HEK293 (cell line): ENCODE results near the gene NLGN1.

Source experiments
- EGR2 ChIP-seq: fragments of 450-650 bp; formaldehyde crosslinking; IDR thresholded peaks from 2 replicates; pipeline ENCODE4 v1.5.1; 2016; ENCODE audit warnings: low read depth, missing biosample characterization, missing genetic modification characterization
- KLF10 ChIP-seq: fragments of 450-650 bp; IDR thresholded peaks from 2 replicates; pipeline ENCODE4 v1.5.1; 2018; ENCODE audit warnings: missing biosample characterization, mild to moderate bottlenecking, missing genetic modification characterization
- MYNN ChIP-seq: fragments of 450-650 bp; formaldehyde crosslinking; IDR thresholded peaks from 2 replicates; pipeline ENCODE4 v1.5.1; 2016; ENCODE audit warnings: missing biosample characterization, missing genetic modification characterization, borderline replicate concordance
- SCRT1 ChIP-seq: fragments of 450-650 bp; formaldehyde crosslinking; IDR thresholded peaks from 2 replicates; pipeline ENCODE4 v1.5.1; 2016; ENCODE audit warnings: missing biosample characterization, missing genetic modification characterization, borderline replicate concordance
- SETDB1 ChIP-seq: IDR thresholded peaks from one replicate; pipeline ENCODE4 v1.6.1; 2017; ENCODE audit warnings: mild to moderate bottlenecking, low read length, moderate library complexity, mixed read lengths; ENCODE audit not compliant: insufficient read length
- SP7 ChIP-seq: fragments of 450-650 bp; formaldehyde crosslinking; IDR thresholded peaks from 2 replicates; pipeline ENCODE4 v1.5.1; 2016; ENCODE audit warnings: missing biosample characterization, missing genetic modification characterization
- YY1 ChIP-seq: fragments of 450-650 bp; formaldehyde crosslinking; IDR thresholded peaks from 2 replicates; pipeline ENCODE4 v1.5.1; 2018; ENCODE audit warnings: missing biosample characterization, missing genetic modification characterization
- ZFHX2 ChIP-seq: fragments of 450-650 bp; formaldehyde crosslinking; conservative IDR thresholded peaks from 2 replicates; pipeline ENCODE4 v1.5.1; 2016; ENCODE audit warnings: missing biosample characterization, missing genetic modification characterization
- ZFP3 ChIP-seq: fragments of 450-650 bp; formaldehyde crosslinking; IDR thresholded peaks from 2 replicates; pipeline ENCODE4 v1.5.1; 2016; ENCODE audit warnings: low read depth, missing biosample characterization, missing genetic modification characterization
- ZNF146 ChIP-seq: fragments of 450-650 bp; formaldehyde crosslinking; IDR thresholded peaks from 2 replicates; pipeline ENCODE4 v1.5.1; 2016; ENCODE audit warnings: missing biosample characterization, missing genetic modification characterization
- ZNF169 ChIP-seq: fragments of 450-650 bp; formaldehyde crosslinking; IDR thresholded peaks from 2 replicates; pipeline ENCODE4 v1.5.1; 2016; ENCODE audit warnings: missing biosample characterization, missing genetic modification characterization
- ZNF2 ChIP-seq: fragments of 450-650 bp; formaldehyde crosslinking; IDR thresholded peaks from 2 replicates; pipeline ENCODE4 v1.5.1; 2016; ENCODE audit warnings: missing biosample characterization, missing genetic modification characterization
- ZNF37A ChIP-seq: fragments of 450-650 bp; IDR thresholded peaks from 2 replicates; pipeline ENCODE4 v1.5.1; 2018; ENCODE audit warnings: missing biosample characterization, missing genetic modification characterization
- ZNF404 ChIP-seq: fragments of 450-650 bp; formaldehyde crosslinking; IDR thresholded peaks from 2 replicates; pipeline ENCODE4 v1.5.1; 2017; ENCODE audit warnings: missing biosample characterization, missing genetic modification characterization
- ZNF48 ChIP-seq: fragments of 450-650 bp; formaldehyde crosslinking; IDR thresholded peaks from 2 replicates; pipeline ENCODE4 v1.5.1; 2016; ENCODE audit warnings: missing biosample characterization, missing genetic modification characterization
- ZNF530 ChIP-seq: fragments of 450-650 bp; formaldehyde crosslinking; IDR thresholded peaks from 2 replicates; pipeline ENCODE4 v1.5.1; 2016; ENCODE audit warnings: low read depth, missing biosample characterization, missing genetic modification characterization
- ZNF654 ChIP-seq: fragments of 450-650 bp; formaldehyde crosslinking; IDR thresholded peaks from 2 replicates; pipeline ENCODE4 v1.5.1; 2016; ENCODE audit warnings: low read depth, missing biosample characterization, missing genetic modification characterization
- ZNF785 ChIP-seq: fragments of 450-650 bp; formaldehyde crosslinking; IDR thresholded peaks from 2 replicates; pipeline ENCODE4 v1.5.1; 2016; ENCODE audit warnings: missing biosample characterization, missing genetic modification characterization
- ZNF837 ChIP-seq: fragments of 450-650 bp; formaldehyde crosslinking; IDR thresholded peaks from 2 replicates; pipeline ENCODE4 v1.5.1; 2016; ENCODE audit warnings: missing biosample characterization, missing genetic modification characterization
- TF ChIP-seq, protein P1 (sequence below): fragments of 450-650 bp; formaldehyde crosslinking; IDR thresholded peaks from 2 replicates; pipeline ENCODE4 v1.5.1; 2016; ENCODE audit warnings: missing biosample characterization, missing genetic modification characterization
- TF ChIP-seq, protein P2 (sequence below): fragments of 450-650 bp; IDR thresholded peaks from 2 replicates; pipeline ENCODE4 v1.5.1; 2018; ENCODE audit warnings: missing biosample characterization, missing genetic modification characterization
- TF ChIP-seq, protein P3 (sequence below): fragments of 450-650 bp; formaldehyde crosslinking; IDR thresholded peaks from 2 replicates; pipeline ENCODE4 v1.5.1; 2016; ENCODE audit warnings: missing biosample characterization, missing genetic modification characterization
- TF ChIP-seq, protein P4 (sequence below): fragments of 450-650 bp; formaldehyde crosslinking; IDR thresholded peaks from 2 replicates; pipeline ENCODE4 v1.5.1; 2016; ENCODE audit warnings: missing biosample characterization, missing genetic modification characterization, low read depth
- TF ChIP-seq, protein P5 (sequence below): fragments of 450-650 bp; formaldehyde crosslinking; IDR thresholded peaks from 2 replicates; pipeline ENCODE4 v1.5.1; 2017; ENCODE audit warnings: missing biosample characterization, mild to moderate bottlenecking, missing genetic modification characterization, moderate library complexity
- TF ChIP-seq, protein P6 (sequence below): fragments of 450-650 bp; formaldehyde crosslinking; IDR thresholded peaks from 2 replicates; pipeline ENCODE4 v1.5.1; 2016; ENCODE audit warnings: missing biosample characterization, missing genetic modification characterization, low read depth
- TF ChIP-seq, protein P7 (sequence below): fragments of 450-650 bp; formaldehyde crosslinking; IDR thresholded peaks from 2 replicates; pipeline ENCODE4 v1.5.1; 2016; ENCODE audit warnings: missing biosample characterization, missing genetic modification characterization

NLGN1 gene

DNA sequence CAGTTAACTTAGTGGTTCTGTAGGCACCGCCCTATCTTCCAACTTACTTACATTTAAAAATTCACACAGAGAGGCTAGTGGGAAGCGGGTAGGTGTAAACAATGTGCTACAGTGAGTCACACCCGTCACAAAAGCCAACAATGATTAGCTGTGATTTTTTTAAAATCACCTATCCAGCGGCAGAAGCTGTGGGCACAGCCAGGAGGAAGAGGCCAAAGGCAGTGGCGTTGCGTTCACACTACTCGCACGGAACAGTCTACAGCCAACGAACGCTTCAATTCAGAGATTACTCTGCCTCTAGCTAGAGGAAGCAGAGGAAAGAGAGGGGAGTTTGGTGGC lies 2.5 kb upstream of the NLGN1 start (continued):
- TF ChIP-seq, protein P1, sequence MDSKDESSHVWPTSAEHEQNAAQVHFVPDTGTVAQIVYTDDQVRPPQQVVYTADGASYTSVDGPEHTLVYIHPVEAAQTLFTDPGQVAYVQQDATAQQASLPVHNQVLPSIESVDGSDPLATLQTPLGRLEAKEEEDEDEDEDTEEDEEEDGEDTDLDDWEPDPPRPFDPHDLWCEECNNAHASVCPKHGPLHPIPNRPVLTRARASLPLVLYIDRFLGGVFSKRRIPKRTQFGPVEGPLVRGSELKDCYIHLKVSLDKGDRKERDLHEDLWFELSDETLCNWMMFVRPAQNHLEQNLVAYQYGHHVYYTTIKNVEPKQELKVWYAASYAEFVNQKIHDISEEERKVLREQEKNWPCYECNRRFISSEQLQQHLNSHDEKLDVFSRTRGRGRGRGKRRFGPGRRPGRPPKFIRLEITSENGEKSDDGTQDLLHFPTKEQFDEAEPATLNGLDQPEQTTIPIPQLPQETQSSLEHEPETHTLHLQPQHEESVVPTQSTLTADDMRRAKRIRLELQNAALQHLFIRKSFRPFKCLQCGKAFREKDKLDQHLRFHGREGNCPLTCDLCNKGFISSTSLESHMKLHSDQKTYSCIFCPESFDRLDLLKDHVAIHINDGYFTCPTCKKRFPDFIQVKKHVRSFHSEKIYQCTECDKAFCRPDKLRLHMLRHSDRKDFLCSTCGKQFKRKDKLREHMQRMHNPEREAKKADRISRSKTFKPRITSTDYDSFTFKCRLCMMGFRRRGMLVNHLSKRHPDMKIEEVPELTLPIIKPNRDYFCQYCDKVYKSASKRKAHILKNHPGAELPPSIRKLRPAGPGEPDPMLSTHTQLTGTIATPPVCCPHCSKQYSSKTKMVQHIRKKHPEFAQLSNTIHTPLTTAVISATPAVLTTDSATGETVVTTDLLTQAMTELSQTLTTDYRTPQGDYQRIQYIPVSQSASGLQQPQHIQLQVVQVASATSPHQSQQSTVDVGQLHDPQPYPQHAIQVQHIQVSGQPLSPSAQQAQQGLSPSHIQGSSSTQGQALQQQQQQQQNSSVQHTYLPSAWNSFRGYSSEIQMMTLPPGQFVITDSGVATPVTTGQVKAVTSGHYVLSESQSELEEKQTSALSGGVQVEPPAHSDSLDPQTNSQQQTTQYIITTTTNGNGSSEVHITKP (tag by site-specific recombination): no peak
- TF ChIP-seq SP7 (tag by site-specific recombination) (peak; percentile 39; the same call in 1 of the 2 replicates), EGR2 (tag by site-specific recombination) (0 out of 2 replicates have a peak, but pooled peaks have one; percentile 35), KLF10 (tag by site-specific recombination) (no peak), YY1 (tag by site-specific recombination) (no peak), ZNF37A (tag by site-specific recombination) (no peak), ZNF654 (tag by site-specific recombination) (no peak), ZNF169 (tag by site-specific recombination) (no peak), ZNF837 (no peak), MYNN (tag by site-specific recombination) (no peak), SCRT1 (tag by site-specific recombination) (no peak), ZNF2 (tag by site-specific recombination) (no peak), ZNF404 (tag by site-specific recombination) (no peak), ZNF48 (no peak), SETDB1 (no peak), ZFHX2 (tag by site-specific recombination) (peak; percentile 21), ZNF530 (tag by site-specific recombination) (no peak), ZFP3 (tag by site-specific recombination) (peak; percentile 7; the same call in 1 of the 2 replicates), ZNF785 (tag by site-specific recombination) (no peak), ZNF146 (no peak)
- TF ChIP-seq, protein P2, sequence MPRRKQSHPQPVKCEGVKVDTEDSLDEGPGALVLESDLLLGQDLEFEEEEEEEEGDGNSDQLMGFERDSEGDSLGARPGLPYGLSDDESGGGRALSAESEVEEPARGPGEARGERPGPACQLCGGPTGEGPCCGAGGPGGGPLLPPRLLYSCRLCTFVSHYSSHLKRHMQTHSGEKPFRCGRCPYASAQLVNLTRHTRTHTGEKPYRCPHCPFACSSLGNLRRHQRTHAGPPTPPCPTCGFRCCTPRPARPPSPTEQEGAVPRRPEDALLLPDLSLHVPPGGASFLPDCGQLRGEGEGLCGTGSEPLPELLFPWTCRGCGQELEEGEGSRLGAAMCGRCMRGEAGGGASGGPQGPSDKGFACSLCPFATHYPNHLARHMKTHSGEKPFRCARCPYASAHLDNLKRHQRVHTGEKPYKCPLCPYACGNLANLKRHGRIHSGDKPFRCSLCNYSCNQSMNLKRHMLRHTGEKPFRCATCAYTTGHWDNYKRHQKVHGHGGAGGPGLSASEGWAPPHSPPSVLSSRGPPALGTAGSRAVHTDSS: no peak
- TF ChIP-seq, protein P3, sequence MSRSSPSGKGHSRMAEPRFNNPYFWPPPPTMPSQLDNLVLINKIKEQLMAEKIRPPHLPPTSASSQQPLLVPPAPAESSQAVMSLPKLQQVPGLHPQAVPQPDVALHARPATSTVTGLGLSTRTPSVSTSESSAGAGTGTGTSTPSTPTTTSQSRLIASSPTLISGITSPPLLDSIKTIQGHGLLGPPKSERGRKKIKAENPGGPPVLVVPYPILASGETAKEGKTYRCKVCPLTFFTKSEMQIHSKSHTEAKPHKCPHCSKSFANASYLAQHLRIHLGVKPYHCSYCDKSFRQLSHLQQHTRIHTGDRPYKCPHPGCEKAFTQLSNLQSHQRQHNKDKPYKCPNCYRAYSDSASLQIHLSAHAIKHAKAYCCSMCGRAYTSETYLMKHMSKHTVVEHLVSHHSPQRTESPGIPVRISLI (tag by site-specific recombination): peak; percentile 55
- TF ChIP-seq, protein P4, sequence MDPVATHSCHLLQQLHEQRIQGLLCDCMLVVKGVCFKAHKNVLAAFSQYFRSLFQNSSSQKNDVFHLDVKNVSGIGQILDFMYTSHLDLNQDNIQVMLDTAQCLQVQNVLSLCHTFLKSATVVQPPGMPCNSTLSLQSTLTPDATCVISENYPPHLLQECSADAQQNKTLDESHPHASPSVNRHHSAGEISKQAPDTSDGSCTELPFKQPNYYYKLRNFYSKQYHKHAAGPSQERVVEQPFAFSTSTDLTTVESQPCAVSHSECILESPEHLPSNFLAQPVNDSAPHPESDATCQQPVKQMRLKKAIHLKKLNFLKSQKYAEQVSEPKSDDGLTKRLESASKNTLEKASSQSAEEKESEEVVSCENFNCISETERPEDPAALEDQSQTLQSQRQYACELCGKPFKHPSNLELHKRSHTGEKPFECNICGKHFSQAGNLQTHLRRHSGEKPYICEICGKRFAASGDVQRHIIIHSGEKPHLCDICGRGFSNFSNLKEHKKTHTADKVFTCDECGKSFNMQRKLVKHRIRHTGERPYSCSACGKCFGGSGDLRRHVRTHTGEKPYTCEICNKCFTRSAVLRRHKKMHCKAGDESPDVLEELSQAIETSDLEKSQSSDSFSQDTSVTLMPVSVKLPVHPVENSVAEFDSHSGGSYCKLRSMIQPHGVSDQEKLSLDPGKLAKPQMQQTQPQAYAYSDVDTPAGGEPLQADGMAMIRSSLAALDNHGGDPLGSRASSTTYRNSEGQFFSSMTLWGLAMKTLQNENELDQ (tag by site-specific recombination): no peak
- TF ChIP-seq, protein P5, sequence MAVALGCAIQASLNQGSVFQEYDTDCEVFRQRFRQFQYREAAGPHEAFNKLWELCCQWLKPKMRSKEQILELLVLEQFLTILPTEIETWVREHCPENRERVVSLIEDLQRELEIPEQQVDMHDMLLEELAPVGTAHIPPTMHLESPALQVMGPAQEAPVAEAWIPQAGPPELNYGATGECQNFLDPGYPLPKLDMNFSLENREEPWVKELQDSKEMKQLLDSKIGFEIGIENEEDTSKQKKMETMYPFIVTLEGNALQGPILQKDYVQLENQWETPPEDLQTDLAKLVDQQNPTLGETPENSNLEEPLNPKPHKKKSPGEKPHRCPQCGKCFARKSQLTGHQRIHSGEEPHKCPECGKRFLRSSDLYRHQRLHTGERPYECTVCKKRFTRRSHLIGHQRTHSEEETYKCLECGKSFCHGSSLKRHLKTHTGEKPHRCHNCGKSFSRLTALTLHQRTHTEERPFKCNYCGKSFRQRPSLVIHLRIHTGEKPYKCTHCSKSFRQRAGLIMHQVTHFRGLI (tag by site-specific recombination): no peak
- TF ChIP-seq, protein P6, sequence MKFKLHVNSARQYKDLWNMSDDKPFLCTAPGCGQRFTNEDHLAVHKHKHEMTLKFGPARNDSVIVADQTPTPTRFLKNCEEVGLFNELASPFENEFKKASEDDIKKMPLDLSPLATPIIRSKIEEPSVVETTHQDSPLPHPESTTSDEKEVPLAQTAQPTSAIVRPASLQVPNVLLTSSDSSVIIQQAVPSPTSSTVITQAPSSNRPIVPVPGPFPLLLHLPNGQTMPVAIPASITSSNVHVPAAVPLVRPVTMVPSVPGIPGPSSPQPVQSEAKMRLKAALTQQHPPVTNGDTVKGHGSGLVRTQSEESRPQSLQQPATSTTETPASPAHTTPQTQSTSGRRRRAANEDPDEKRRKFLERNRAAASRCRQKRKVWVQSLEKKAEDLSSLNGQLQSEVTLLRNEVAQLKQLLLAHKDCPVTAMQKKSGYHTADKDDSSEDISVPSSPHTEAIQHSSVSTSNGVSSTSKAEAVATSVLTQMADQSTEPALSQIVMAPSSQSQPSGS (tag by site-specific recombination): no peak
- TF ChIP-seq, protein P7, sequence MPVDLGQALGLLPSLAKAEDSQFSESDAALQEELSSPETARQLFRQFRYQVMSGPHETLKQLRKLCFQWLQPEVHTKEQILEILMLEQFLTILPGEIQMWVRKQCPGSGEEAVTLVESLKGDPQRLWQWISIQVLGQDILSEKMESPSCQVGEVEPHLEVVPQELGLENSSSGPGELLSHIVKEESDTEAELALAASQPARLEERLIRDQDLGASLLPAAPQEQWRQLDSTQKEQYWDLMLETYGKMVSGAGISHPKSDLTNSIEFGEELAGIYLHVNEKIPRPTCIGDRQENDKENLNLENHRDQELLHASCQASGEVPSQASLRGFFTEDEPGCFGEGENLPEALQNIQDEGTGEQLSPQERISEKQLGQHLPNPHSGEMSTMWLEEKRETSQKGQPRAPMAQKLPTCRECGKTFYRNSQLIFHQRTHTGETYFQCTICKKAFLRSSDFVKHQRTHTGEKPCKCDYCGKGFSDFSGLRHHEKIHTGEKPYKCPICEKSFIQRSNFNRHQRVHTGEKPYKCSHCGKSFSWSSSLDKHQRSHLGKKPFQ (tag by site-specific recombination): peak; percentile 97
